GM19467 (cell line): ENCODE measurements around the gene RGS7.
"Not testable (repeated sequence)": the region's sequence is repeated elsewhere in the genome, so short reads cannot be mapped to it uniquely, and the experiment has no call there.

Source experiments
- ATAC-seq: cut with Tn5 transposase; IDR thresholded peaks from one replicate; pipeline ENCODE4 v1.9.1; 2021; ENCODE audit warnings: mild to moderate bottlenecking, moderate library complexity; ENCODE audit not compliant: unreplicated experiment

RGS7 gene

GRCh38 chr1:240802271-240802670, 554.7 kb downstream of the RGS7 start:
- ATAC-seq, result no peak

- ATAC-seq, result no peak
Observed at GRCh38 chr1:240801442-240801841, 555.6 kb downstream of the RGS7 start.

- no peak for ATAC-seq
Observed at GRCh38 chr1:240800291-240800690, 556.7 kb downstream of the RGS7 start.

GRCh38 chr1:240797050-240797449, 560.0 kb downstream of the RGS7 start:
- no peak for ATAC-seq

- ATAC-seq, result peak; percentile 76
Observed at GRCh38 chr1:240794046-240794843, 562.8 kb downstream of the RGS7 start.

GRCh38 chr1:240792915-240793529, 564.0 kb downstream of the RGS7 start:
- ATAC-seq, result no peak

- ATAC-seq, result no peak
Observed at GRCh38 chr1:240790856-240791255, 566.1 kb downstream of the RGS7 start.

- ATAC-seq, result no peak
Observed at GRCh38 chr1:240786880-240787279, 570.1 kb downstream of the RGS7 start.

- no peak for ATAC-seq
Observed at GRCh38 chr1:240784776-240785175, 572.2 kb downstream of the RGS7 start.

- ATAC-seq, result not testable (repeated sequence)
Observed at GRCh38 chr1:240783728-240784137, 573.3 kb downstream of the RGS7 start.

- ATAC-seq, result no peak
Observed at GRCh38 chr1:240776237-240776636, 580.8 kb downstream of the RGS7 start.

- no peak for ATAC-seq
Observed at GRCh38 chr1:240772131-240772530, 584.9 kb downstream of the RGS7 start.

GRCh38 chr1:240771450-240771849, 585.6 kb downstream of the RGS7 start:
- no peak for ATAC-seq

- no peak for ATAC-seq
Observed at GRCh38 chr1:240768979-240769378, 588.0 kb downstream of the RGS7 start.

GRCh38 chr1:240766831-240767230, 590.2 kb downstream of the RGS7 start:
- ATAC-seq, result no peak

GRCh38 chr1:240765732-240766363, 591.2 kb downstream of the RGS7 start:
- no peak for ATAC-seq

GRCh38 chr1:240763771-240764170, 593.2 kb downstream of the RGS7 start:
- no peak for ATAC-seq

GRCh38 chr1:240763095-240763494, 593.9 kb downstream of the RGS7 start:
- ATAC-seq, result not testable (repeated sequence)

GRCh38 chr1:240762471-240762987, 594.5 kb downstream of the RGS7 start:
- ATAC-seq, result not testable (repeated sequence)

- ATAC-seq, result not testable (repeated sequence)
Observed at GRCh38 chr1:240758777-240759176, 598.2 kb downstream of the RGS7 start.

GRCh38 chr1:240758296-240758695, 598.7 kb downstream of the RGS7 start:
- ATAC-seq, result no peak

- no peak for ATAC-seq
Observed at GRCh38 chr1:240747907-240748306, 609.1 kb downstream of the RGS7 start.
